Muscle of leg (tissue), 11 donors: ENCODE results near the gene PRKCA. TPM values are rescaled to one million over a fixed set of nuclear protein-coding genes. Genes with fewer than 3 reads are reported as not detected.
"Not testable (repeated sequence)": the region's sequence is repeated elsewhere in the genome, so short reads cannot be mapped to it uniquely, and the experiment has no call there.

Experiments
- DNase-seq: peaks from one replicate; pipeline ENCODE4 v3.0.0; 2013
- H3K27ac ChIP-seq: one replicate; pipeline ENCODE4 v1.5.1; 2013; ENCODE audit warnings: mild to moderate bottlenecking, low read length, control low read depth
- H3K27me3 ChIP-seq: one replicate; pipeline ENCODE4 v1.6.1; 2013; ENCODE audit warnings: low read length; ENCODE audit not compliant: control insufficient read depth, insufficient read depth
- H3K36me3 ChIP-seq: one replicate; pipeline ENCODE4 v1.6.1; 2013; ENCODE audit warnings: low read length; ENCODE audit not compliant: control insufficient read depth, insufficient read depth
- H3K4me1 ChIP-seq: one replicate; pipeline ENCODE4 v1.6.1; 2013; ENCODE audit warnings: low read length; ENCODE audit not compliant: control insufficient read depth, insufficient read depth
- H3K4me3 ChIP-seq: one replicate; pipeline ENCODE4 v1.5.1; 2013; ENCODE audit warnings: low read length, control low read depth
- H3K9me3 ChIP-seq: replicated peaks from 2 replicates; pipeline ENCODE4 v1.6.1; 2013; ENCODE audit warnings: low read depth, low read length; ENCODE audit not compliant: control insufficient read depth
- WGBS: methylation state at CpG from one replicate; pipeline ENCODE4 v1.1.5; 2013; ENCODE audit warnings: missing lambda C conversion rate; ENCODE audit not compliant: insufficient coverage; 5-methylcytosine and 5-hydroxymethylcytosine counted together
- polyA plus RNA-seq, 8 donors: library from polyadenylated mRNA; unstranded; fragments of 120-200 nt; gene quantifications; one replicate each; pipeline versions ENCODE4 v1.2.1 to v1.2.3, GENCODE V29; 2013; ENCODE audit warnings: inconsistent platforms in 1 of 8, low replicate concordance in 1 of 8; ENCODE audit not compliant: insufficient read length in 8 of 8, insufficient read depth in 1 of 8
- total RNA-seq: library from RNA; stranded (reverse); fragments of 120-200 nt; gene quantifications from one replicate; pipeline ENCODE4 v1.2.4, GENCODE V29; 2013

The PRKCA gene
- total and polyA plus RNA-seq, 9 donors, result 2.3 to 6.5 (median 3.5) TPM

DNA sequence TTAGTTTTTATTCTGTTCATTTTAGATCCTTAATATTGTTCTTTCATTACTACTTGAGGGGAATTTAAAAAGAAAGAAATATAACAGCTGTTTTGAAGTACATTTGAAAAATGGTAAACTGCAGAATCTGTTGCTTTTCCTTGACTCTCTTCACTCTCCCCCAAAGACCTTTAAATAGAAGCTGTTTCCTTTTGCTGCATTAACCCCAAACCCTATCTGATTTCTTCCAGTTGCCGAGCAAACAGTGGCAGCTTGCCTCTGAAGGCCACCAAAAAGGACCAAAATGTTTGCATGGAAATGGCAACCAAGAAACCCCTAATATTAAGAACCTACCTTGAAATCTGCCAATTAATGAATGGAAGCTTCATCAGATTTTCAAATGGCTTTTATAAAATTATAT lies 37.1 kb downstream of the PRKCA start:
- Histone ChIP-seq H3K4me1 (no peaks in the 10 kb centered on the region), H3K27me3 (no peaks in the 10 kb centered on the region), H3K9me3 (no peaks in the 10 kb centered on the region), H3K4me3 (no peak overlapping the region), H3K27ac (no peak overlapping the region), H3K36me3 (no peaks in the 10 kb centered on the region)
- no CpG with 5 or more reads among the region's 1 CpG for WGBS
- no peak for DNase-seq

DNA sequence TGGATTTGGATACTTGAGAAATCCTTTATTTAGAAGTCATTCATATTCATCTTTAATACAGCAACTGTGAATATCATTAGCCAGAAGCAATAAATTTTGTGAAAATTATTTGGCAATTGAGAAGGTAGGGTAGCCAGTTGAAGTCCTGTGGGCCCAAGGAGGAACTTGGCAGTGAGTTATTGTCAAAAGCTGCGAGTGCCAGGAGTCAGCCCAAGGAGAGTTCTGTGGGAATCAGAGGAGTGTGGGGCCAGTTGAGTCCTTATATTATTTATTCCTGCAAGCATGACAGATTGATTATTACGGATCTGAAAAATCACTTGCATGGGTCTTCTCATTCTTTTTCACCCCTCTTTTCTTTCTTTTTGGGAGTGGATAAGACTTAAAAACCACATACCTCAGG lies 38.3 kb downstream of the PRKCA start:
- Histone ChIP-seq H3K4me1 (no peaks in the 10 kb centered on the region), H3K36me3 (no peaks in the 10 kb centered on the region), H3K9me3 (no peaks in the 10 kb centered on the region), H3K27me3 (no peaks in the 10 kb centered on the region), H3K4me3 (no peak overlapping the region), H3K27ac (no peak overlapping the region)
- DNase-seq, result peak; percentile 49
- WGBS, result 0% methylated on average over 1 of the region's 2 CpGs

DNA sequence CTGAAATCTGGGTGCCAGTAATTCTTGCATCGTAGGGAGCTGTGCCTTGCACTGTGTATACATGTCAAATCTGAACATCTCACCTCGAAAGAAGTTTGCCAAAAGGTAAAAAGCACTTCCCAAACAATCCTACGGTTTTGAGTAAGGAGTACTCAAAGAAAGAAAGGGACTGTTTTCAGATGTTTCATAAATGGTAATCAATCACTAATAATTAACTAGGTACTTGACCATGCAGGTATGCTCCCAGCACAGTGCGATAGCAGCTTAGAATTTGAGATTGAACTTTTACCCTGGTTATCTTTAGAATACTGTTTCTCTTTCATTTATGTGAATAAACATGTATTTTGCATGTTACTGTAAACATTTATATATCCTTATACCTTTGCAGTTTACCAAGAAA lies 39.0 kb downstream of the PRKCA start:
- no peak overlapping the region for H3K4me3 ChIP-seq
- WGBS, result no CpG with 5 or more reads among the region's 4 CpGs

DNA sequence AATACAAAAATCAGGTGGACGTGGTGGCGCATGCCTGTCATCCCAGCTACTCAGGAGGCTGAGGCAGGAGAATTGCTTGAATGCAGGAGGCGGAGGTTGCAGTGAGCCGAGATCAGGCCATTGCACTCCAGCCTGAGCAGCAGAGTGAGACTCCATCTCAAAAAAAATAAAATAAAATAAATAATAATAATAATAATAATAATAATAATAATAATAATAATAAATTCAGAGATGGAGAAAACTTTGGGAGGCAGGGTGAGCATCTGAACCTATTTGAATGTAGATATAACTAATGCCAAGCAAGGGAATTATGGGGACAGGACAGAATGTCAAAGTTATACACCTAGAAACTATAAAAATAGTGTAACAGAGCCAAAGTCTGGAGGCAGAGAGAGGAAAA lies 39.9 kb downstream of the PRKCA start:
- not testable (repeated sequence) for DNase-seq, H3K27ac ChIP-seq, H3K4me3 ChIP-seq, H3K4me1 ChIP-seq, H3K27me3 ChIP-seq, H3K36me3 ChIP-seq, H3K9me3 ChIP-seq
- WGBS, result no CpG with 5 or more reads among the region's 4 CpGs

More for the DNA sequence above, 39.0 kb downstream of the PRKCA start:
- H3K27me3 ChIP-seq, result no peaks in the 10 kb centered on the region
- no peaks in the 10 kb centered on the region for H3K4me1 ChIP-seq
- no peak for DNase-seq
- H3K27ac ChIP-seq, result no peak overlapping the region
- H3K36me3 ChIP-seq, result no peaks in the 10 kb centered on the region
- H3K9me3 ChIP-seq, result no peaks in the 10 kb centered on the region

DNA sequence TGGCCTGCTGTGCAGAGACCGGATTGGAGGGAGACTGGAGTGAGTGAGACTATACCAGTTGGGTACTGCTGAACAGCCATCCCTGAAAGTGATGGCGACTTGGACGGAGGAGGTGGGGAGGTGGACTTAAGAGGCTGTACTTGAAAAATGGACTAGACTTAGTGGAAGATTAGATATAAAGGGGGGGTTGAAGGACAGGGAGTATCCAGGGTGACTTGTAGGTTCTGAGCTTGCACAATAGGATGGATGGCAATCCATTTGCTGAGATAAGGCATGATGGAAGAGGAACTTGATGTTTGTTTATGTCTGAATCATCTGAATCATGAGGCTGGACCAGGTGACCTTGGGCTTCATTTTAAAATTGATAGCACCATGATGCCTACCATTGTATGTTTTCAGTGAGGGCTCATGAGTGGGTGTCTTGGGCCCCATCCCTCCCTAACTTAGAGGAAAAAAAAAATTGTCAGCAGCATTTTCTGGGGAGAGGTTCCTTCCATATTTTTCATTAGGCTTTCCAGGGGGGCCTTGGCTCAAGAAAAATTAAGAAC lies 41.2 kb downstream of the PRKCA start:
- 93% methylated on average over 3 of the region's 3 CpGs for WGBS
- DNase-seq, result no peak
- H3K4me1 ChIP-seq, result no peaks in the 10 kb centered on the region

DNA sequence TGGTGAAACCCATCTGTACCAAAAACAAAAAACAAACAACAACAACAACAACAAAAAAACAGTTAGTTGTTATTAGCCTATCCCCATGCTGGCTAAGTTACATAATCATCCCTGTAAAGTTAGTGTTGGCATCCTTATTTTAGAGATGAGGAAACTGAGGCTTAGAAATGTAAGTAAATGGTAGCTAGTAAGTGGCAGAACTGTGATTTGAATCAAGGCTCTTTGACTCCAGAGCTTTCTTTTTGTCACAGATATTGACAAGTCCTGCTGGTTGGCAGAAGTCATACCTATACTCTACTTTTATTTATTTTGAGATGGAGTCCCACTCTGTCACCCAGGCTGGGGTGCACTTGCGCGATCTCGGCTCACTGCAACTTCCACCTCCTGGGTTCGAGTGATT lies 42.1 kb downstream of the PRKCA start:
- Histone ChIP-seq H3K9me3 (no peaks in the 10 kb centered on the region), H3K36me3 (no peaks in the 10 kb centered on the region), H3K27ac (no peak overlapping the region), H3K4me1 (no peaks in the 10 kb centered on the region), H3K27me3 (no peaks in the 10 kb centered on the region), H3K4me3 (no peak overlapping the region)
- no peak for DNase-seq
- WGBS, result 96% methylated on average over 4 of the region's 4 CpGs

More for the DNA sequence above, 41.2 kb downstream of the PRKCA start:
- Histone ChIP-seq H3K36me3 (no peaks in the 10 kb centered on the region), H3K9me3 (no peaks in the 10 kb centered on the region), H3K27me3 (no peaks in the 10 kb centered on the region), H3K4me3 (no peak overlapping the region), H3K27ac (no peak overlapping the region)

DNA sequence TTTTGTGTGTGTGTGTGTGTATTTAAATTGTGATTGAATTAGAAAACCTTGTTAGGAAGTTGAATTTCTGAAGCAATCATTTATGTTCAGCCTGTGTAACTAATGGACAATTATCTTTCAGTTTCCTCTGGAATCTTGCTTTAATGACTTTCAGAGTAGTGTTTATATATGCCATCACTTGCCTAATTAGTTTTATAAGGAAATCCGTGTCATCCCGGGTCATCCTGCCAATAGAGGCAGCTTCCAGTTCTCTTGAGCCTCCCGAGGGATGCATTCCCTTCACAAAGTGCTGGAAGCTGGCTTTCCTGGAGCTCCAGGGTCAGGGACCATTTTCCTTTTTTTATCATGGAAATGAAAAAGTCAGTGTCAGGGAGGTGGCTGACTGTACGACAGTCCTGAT lies 42.9 kb downstream of the PRKCA start:
- no CpG with 5 or more reads among the region's 4 CpGs for WGBS
- DNase-seq, result no peak
- Histone ChIP-seq H3K27ac (no peak overlapping the region), H3K4me1 (no peaks in the 10 kb centered on the region), H3K27me3 (no peaks in the 10 kb centered on the region), H3K4me3 (no peak overlapping the region), H3K36me3 (no peaks in the 10 kb centered on the region), H3K9me3 (no peaks in the 10 kb centered on the region)

DNA sequence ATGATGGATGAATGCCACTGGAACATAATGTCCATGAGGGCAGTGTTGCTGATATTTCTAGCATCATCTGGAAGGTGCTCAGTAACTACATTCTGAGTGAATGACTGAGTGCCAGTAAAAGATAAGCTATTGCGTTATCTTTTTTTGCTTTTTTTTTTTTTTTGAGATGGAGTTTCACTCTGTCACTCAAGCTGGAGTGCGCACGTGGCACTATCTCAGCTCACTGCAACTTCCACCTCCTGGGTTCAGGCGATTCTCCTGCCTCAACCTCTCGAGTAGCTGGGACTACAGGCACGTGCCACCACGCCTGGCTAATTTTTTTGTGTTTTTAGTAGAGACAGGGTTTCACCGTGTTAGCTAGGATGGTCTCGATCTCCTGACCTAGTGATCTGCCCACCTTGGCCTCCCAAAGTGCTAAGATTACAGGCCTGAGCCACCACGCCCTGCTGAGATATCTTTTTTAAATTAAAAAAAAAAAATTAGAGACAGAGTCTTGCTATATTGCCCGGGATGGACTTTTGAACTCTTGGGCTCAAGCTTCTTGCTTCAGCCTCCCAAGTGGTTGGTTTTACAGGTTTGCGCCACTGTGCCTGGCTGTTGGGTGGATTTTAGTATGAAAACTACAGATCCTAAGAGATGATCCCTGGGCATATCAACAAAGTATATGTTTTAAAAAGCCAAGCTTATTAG lies 43.7 kb downstream of the PRKCA start:
- H3K9me3 ChIP-seq, DNase-seq, H3K4me1 ChIP-seq, H3K27ac ChIP-seq, H3K4me3 ChIP-seq, H3K36me3 ChIP-seq, H3K27me3 ChIP-seq: not testable (repeated sequence)
- 78% methylated on average over 4 of the region's 12 CpGs for WGBS

DNA sequence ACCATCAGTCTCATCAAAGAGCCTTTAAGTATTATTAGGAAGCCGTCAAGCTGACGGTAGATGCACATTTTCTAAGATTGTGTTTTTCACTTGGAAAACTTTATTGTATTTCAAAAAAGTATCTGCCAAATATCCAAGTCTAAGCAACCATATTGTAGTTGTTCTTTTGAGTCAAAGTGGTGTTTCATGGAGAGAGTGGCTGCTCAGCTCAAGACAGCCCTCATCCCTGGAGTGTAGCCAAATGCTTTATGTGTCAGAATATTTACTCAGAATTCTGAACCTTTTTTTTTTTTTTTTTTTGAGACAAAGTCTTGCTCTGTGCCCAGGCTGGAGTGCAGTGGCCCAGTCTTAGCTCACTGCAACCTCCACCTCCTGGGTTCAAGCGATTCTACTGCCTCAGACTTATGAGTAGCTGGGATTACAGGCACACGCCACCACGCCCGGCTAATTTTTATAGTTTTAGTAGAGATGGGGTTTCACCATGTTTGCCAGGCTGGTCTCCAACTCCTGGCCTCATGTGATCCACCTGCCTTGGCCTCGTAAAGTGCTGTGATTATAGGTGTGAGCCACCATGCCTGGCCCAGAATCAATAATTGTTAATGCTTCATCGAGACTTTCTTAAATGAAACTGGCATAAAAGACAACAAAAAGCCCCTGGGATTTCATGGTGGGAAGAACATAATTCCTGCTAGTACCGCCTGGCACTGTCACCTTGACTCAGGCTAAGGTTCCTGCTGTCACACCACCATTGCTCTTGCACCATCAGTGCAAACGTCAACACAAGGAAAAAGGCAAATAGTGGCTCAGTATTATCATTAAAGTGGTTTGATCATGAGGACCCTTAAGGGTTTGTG lies 45.5 kb downstream of the PRKCA start:
- H3K27me3 ChIP-seq, result peaks cover 7% of the 10 kb centered on the region
- DNase-seq, result peak; percentile 36
- H3K4me1 ChIP-seq, result no peaks in the 10 kb centered on the region
- WGBS, result 90% methylated on average over 3 of the region's 10 CpGs
- no peak overlapping the region for H3K4me3 ChIP-seq
- H3K27ac ChIP-seq, result no peak overlapping the region
- no peaks in the 10 kb centered on the region for H3K36me3 ChIP-seq
- no peaks in the 10 kb centered on the region for H3K9me3 ChIP-seq

DNA sequence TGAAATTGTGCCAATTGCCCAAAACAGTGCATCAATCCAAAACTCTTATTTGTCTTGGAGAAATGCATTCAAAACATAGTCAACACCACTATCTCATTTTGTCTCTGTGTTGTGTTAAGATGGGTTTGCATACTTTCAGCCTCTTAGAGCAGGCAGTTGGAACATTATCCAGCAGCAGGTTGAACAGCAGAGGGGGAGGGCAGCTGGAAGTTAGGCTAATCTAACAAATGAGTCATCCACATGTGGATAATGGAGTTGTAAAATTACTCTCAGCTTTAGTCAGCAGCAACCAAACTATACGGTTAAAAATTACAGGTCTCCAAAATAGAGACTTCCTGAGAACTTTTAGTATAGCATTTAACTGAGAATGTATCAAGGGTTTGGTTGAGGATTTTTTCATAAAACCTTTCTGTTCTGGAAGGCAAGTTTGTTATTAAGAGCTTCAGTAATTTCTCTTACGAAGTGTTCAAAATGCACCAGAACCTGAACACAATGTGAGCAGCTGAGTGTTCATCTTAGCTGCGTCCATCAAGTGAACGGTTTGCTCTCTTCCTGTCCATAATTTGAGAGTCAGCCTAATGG lies 46.3 kb downstream of the PRKCA start:
- no peak overlapping the region for H3K4me3 ChIP-seq
- peak; percentile 33 for DNase-seq
- H3K9me3 ChIP-seq, result no peaks in the 10 kb centered on the region
- peaks cover 7% of the 10 kb centered on the region for H3K27me3 ChIP-seq
- H3K4me1 ChIP-seq, result no peaks in the 10 kb centered on the region
- no peaks in the 10 kb centered on the region for H3K36me3 ChIP-seq
- no CpG with 5 or more reads among the region's 4 CpGs for WGBS
- no peak overlapping the region for H3K27ac ChIP-seq
